Subcutaneous abdominal adipose tissue (tissue), 5 donors: ENCODE results near the gene CYP19A1.

ENCODE experiments used
- H3K27ac ChIP-seq: one replicate; pipeline ENCODE4 v1.7.0; 2013; ENCODE audit warnings: low read depth, mild to moderate bottlenecking, inconsistent platforms, low read length, moderate library complexity
- H3K27me3 ChIP-seq, 5 donors: one replicate each; pipeline ENCODE4 v1.7.0; 2013; ENCODE audit warnings: low read length in 5 of 5, inconsistent platforms in 1 of 5; ENCODE audit not compliant: control insufficient read depth in 5 of 5, insufficient read depth in 4 of 5
- H3K36me3 ChIP-seq, 5 donors: one replicate each; pipeline ENCODE4 v1.7.0; 2013; ENCODE audit warnings: low read length in 5 of 5; ENCODE audit not compliant: control insufficient read depth in 5 of 5, insufficient read depth in 5 of 5
- H3K4me1 ChIP-seq, 5 donors: one replicate each; pipeline ENCODE4 v1.7.0; 2013; ENCODE audit warnings: low read length in 5 of 5, mild to moderate bottlenecking in 3 of 5, moderate library complexity in 1 of 5; ENCODE audit not compliant: control insufficient read depth in 5 of 5, insufficient read depth in 5 of 5
- H3K4me3 ChIP-seq, 5 donors: one replicate each; pipeline ENCODE4 v1.7.0; 2013; ENCODE audit warnings: low read length in 5 of 5, low read depth in 1 of 5
- H3K9ac ChIP-seq, 5 donors: one replicate each; pipeline ENCODE4 v1.7.0; 2013; ENCODE audit warnings: low read length in 5 of 5, mild to moderate bottlenecking in 4 of 5, moderate library complexity in 3 of 5
- H3K9me3 ChIP-seq, 5 donors: one replicate each; pipeline ENCODE4 v1.7.0; 2013; ENCODE audit warnings: low read length in 5 of 5; ENCODE audit not compliant: control insufficient read depth in 5 of 5
- donor health status: healthy.
- donor health status: healthy.
- donor health status: healthy.
- donor health status: healthy.
- donor health status: healthy.

CYP19A1 gene

DNA sequence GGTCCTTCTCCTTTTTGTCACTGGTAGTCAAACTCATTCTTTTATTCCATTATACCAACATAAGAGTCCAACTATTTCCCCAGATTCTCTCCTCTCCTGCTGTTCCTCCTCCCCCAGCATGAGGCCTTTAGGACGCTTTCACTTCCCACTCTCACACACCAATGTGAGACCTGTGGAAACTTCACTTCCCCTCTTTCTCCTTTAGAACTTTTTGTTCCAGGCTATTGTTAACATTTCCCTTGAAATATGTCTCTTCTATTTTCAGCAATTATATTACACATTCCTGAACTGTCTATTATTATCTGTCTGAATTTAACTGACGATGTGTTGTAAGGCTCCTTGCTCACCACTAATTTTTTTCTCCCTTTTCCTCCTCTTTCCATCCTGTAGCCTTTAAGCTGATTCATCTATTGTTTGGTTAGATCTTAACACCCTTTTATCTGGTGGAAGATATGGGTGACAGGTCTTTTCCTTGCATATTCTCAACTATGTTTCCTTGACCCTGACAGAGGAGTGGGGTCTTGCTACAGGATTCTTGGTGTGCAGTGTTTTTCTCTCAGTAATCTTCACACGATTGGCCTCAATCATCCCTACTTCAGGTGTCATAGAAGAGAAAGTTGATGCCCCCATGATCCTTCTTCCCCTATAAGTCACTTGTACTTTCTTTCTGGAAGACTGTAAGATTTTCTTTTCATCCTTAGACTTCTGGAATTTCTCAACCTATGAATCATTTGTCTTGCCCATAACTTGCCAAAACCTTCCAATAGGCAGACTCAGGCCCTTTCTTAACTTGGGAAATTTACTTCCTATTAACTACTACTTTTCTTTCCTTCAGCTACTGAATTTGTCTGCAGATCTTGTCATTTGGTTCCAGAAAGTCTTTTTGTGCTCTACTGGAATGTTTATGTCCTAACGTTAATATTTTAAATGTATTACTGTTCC lies 5.9 kb downstream of the CYP19A1 start:
- Histone ChIP-seq H3K27me3 (no peaks in the 10 kb centered on the region), H3K27ac (no peak overlapping the region), H3K36me3 (no peaks in the 10 kb centered on the region), H3K4me1 (peaks cover 4 to 44% (median 14%) of the 10 kb centered on the region in 5 donors), H3K9ac (no peak overlapping the region), H3K4me3 (no peak overlapping the region), H3K9me3 (no peaks in the 10 kb centered on the region)

DNA sequence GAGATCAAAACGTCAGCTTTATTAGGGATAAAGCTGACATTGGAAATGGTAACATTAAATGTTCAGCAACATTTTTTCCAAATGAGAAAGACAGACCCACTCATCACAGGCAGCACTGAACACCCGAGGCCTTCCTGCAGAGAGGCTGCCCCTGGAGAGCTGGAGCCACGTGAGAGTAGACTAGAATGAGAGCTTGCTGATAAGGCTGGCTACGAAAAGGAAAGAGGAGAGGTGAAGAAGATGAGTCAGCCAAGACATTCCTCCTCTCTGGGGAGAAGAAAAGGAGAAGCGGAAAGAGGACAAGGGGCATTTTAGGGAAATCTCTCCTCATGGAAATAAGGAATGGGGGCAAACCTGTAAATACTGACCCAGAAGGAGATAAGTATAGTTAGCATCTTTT lies 7.3 kb downstream of the CYP19A1 start:
- Histone ChIP-seq H3K9me3 (no peaks in the 10 kb centered on the region), H3K4me3 (no peak overlapping the region), H3K27ac (no peak overlapping the region), H3K27me3 (no peaks in the 10 kb centered on the region), H3K4me1 (peaks cover 4 to 44% (median 14%) of the 10 kb centered on the region in 5 donors), H3K9ac (no peak overlapping the region), H3K36me3 (no peaks in the 10 kb centered on the region)

DNA sequence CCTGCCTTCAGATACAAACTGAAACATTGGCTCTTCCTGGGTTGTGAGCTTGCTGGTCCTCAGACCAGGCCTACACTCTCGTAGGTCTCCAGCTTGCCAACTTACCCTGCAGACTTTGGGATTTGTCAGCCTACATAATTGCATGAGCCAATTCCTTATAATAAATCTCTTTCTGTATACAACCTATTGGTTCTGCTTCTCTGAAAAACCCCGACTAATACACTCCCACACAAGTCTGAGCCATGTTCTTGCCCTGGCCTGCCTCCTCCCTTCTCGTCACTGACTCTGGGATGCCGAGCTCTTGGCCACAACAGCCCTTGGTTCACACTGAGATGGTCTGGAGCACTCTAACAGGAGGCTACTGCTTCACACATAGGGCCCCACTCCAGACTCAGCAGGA lies 9.5 kb downstream of the CYP19A1 start:
- Histone ChIP-seq H3K27me3 (no peaks in the 10 kb centered on the region), H3K27ac (no peak overlapping the region), H3K4me3 (no peak overlapping the region), H3K4me1 (peaks cover 2 to 26% (median 14%) of the 10 kb centered on the region in 5 donors), H3K9ac (no peak overlapping the region), H3K36me3 (no peaks in the 10 kb centered on the region), H3K9me3 (no peaks in the 10 kb centered on the region)

DNA sequence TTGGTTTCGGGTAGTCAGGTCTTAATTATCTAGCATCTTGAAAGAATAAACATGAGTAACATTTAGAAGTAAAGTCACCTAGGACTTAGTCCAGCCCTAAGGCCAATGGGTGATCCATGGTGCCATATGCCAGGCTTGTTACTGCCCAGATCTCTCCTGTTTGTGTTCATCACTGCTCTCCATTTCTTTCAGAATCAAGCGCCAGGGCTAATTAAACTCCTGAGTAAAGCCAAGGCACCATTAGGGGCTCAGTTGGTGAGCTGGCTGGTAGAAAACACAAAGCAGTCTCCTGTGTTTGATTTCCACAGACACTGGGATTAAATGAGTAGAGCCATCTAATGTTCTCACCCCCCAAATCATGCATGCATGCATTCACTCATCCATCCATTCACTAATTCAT lies 11.3 kb downstream of the CYP19A1 start:
- Histone ChIP-seq H3K9me3 (no peaks in the 10 kb centered on the region), H3K36me3 (no peaks in the 10 kb centered on the region), H3K27me3 (no peaks in the 10 kb centered on the region), H3K4me3 (no peak overlapping the region), H3K9ac (no peak overlapping the region), H3K27ac (no peak overlapping the region), H3K4me1 (peaks cover 4 to 23% (median 15%) of the 10 kb centered on the region in 5 donors)

DNA sequence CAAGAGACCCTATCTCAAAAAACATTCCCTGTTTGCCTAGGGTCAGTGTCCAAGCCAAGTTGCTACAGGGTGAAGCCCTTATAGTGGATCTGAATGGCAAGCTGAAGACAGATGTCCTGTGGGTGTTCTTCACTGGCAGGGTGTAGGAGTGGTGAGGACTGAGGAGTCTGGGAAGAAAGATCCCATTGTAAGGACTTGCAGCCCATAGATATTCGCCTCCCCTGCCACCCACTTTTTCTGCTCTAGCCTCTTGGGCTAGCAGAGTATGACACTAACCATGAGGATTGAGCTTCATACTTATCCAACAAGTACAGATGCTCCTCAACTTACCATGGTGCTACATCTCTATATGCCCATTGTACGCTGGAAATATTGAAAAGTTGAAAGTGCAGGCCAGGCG lies 13.2 kb downstream of the CYP19A1 start:
- H3K9ac ChIP-seq: no peak overlapping the region
- H3K9me3 ChIP-seq: no peaks in the 10 kb centered on the region
- H3K27ac ChIP-seq: no peak overlapping the region
- no peak overlapping the region for H3K4me3 ChIP-seq
- H3K4me1 ChIP-seq: peaks cover 4 to 20% (median 19%) of the 10 kb centered on the region in 5 donors
- H3K36me3 ChIP-seq: no peaks in the 10 kb centered on the region
- no peaks in the 10 kb centered on the region for H3K27me3 ChIP-seq

DNA sequence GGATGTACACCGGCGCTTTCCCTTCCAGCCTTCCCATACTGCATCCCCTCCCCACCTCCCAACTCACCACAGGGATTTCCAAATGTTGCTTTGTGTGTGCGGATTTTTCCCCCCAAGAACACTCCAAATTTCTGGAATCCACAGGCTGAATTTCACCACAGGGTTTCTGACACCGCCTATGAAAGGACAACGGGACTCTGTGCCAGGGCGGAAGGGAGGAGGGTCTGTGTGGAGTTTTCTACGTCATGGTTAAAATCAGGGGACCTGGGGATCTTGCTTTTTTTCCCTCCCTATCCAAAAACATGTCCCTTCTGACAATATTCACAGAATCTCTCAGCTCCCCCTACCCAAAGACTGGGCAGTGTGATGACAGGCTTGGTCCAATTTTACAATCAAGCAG lies 14.6 kb downstream of the CYP19A1 start:
- no peaks in the 10 kb centered on the region for H3K36me3 ChIP-seq
- no peak overlapping the region for H3K27ac ChIP-seq
- H3K9me3 ChIP-seq: no peaks in the 10 kb centered on the region
- no peaks in the 10 kb centered on the region for H3K27me3 ChIP-seq
- peaks cover 4 to 23% (median 19%) of the 10 kb centered on the region in 5 donors for H3K4me1 ChIP-seq
- H3K4me3 ChIP-seq: no peak overlapping the region
- no peak overlapping the region for H3K9ac ChIP-seq

DNA sequence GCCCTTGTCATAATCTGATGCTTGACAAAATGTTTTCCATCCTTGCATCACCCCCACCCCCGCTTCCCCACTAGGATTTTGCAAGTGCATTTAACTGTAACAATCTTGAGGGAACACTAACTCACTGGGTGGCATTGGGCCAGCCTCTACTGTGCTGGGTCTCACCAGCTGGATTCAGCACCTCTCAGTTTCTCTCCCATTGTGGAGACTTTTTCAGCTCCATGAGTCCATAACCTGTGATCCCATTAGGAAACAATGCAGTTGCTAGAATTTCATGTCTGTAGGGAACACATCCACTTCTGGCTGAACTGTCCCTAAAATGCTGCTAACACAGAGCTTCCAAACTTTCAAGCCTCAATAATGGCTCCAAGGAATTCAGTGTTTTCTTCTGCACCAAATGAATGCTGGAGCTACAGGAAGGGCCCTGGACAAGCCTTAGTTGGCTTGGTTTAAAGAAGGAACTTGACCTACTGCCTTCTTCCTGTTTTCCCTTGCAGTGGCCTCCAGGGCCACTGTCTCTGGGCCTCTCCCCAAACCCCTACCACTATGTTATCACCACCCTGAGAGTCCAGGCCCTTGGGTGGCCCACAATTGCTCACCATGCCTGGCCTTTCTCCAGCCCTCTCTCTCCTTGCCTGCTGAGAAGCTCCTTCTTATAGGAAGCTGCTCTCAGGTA lies 15.6 kb downstream of the CYP19A1 start:
- Histone ChIP-seq H3K9ac (no peak overlapping the region), H3K27ac (peak overlapping the region; percentile 45), H3K27me3 (no peaks in the 10 kb centered on the region), H3K4me1 (peaks cover 4 to 24% (median 19%) of the 10 kb centered on the region in 5 donors), H3K4me3 (no peak overlapping the region), H3K9me3 (no peaks in the 10 kb centered on the region), H3K36me3 (no peaks in the 10 kb centered on the region)

DNA sequence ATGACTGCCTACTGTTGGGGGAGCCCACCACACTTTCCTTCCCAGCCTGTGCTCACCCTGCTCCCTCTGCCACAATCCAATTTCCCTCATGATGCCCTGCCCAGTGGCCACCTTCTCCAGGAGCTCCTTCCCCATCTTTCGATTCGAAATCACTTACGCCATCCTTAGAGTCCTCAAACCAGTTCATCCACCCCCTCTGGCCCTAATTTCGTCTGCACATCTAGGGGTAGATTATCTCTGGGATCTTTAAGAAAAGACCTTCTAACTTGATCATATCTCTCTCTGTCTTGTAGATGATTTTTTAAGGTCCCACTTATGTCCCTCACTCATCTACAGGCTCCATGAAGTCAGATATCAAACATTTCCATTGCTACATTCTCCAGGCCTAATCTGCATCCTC lies 17.1 kb downstream of the CYP19A1 start:
- Histone ChIP-seq H3K4me1 (peaks cover 4 to 24% (median 19%) of the 10 kb centered on the region in 5 donors), H3K27ac (no peak overlapping the region), H3K36me3 (no peaks in the 10 kb centered on the region), H3K4me3 (no peak overlapping the region), H3K9ac (no peak overlapping the region), H3K27me3 (no peaks in the 10 kb centered on the region), H3K9me3 (no peaks in the 10 kb centered on the region)

DNA sequence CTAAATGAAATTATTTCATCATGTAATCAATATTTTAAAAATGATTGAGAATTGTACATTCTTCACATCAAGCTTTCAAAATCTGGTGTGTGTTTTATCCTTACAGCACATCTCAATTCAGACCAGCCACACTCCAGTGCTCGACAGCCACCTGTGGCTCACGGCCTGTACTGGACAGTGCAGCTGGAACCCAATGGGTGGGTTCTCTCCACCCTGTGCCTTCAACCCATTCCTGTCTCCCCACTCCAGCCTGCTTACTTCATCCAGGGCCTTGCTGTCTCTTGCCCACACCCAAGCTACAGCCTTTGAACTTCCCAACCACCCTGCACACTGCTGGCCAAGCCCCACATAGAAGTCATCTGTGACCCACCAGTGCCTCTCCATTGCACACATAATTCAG lies 17.6 kb downstream of the CYP19A1 start:
- no peak overlapping the region for H3K9ac ChIP-seq

DNA sequence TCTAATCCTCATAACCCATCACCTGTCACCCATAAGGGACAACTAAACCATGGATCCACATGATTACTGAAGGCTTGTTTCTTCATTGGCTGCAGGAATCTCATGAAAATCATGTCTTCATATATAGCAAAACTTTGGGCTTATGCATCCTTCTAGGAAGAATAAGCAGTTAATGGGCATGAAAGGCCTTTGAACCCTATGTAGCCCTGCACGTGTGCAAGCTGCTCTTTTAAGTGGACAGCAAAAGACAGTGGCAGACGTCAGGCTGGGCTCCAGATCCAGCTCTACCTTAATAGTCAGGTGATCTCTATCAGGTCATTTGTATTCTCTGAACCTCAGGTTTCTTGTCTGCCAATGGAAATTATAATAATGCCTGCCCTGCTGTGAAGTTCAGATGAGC lies 18.9 kb downstream of the CYP19A1 start:
- Histone ChIP-seq H3K27me3 (no peaks in the 10 kb centered on the region), H3K36me3 (no peaks in the 10 kb centered on the region), H3K27ac (no peak overlapping the region), H3K4me3 (no peak overlapping the region), H3K9ac (no peak overlapping the region), H3K9me3 (no peaks in the 10 kb centered on the region), H3K4me1 (peaks cover 4 to 24% (median 19%) of the 10 kb centered on the region in 5 donors)

More for the DNA sequence above, 17.6 kb downstream of the CYP19A1 start:
- Histone ChIP-seq H3K36me3 (no peaks in the 10 kb centered on the region), H3K27ac (no peak overlapping the region), H3K4me3 (no peak overlapping the region), H3K9me3 (no peaks in the 10 kb centered on the region), H3K4me1 (peaks cover 4 to 24% (median 19%) of the 10 kb centered on the region in 5 donors), H3K27me3 (no peaks in the 10 kb centered on the region)
